Hepatocyte (in vitro differentiated cells): ENCODE results near the gene MGAT1. TPM values are rescaled to one million over a fixed set of nuclear protein-coding genes. Genes with fewer than 3 reads are reported as not detected.

Experiments
- DNase-seq: peaks from one replicate; pipeline ENCODE4 v3.0.0-alpha.2; 2016; ENCODE audit warnings: low spot score
- H2AFZ ChIP-seq: fragments of 200-600 bp; sonication (generic); 2 replicates; pipeline ENCODE4 v1.6.0; 2016; ENCODE audit warnings: antibody characterized with exemption, mild to moderate bottlenecking
- H3K27ac ChIP-seq: fragments of 200-600 bp; sonication (generic); 2 replicates; pipeline ENCODE4 v1.5.1; 2016; ENCODE audit warnings: mild to moderate bottlenecking
- H3K27me3 ChIP-seq: fragments of 200-600 bp; sonication (generic); 2 replicates; pipeline ENCODE4 v1.6.1; 2016
- H3K36me3 ChIP-seq: fragments of 200-600 bp; sonication (generic); replicated peaks from 2 replicates; pipeline ENCODE4 v1.5.1; 2016; ENCODE audit warnings: low read depth; ENCODE audit not compliant: insufficient read depth
- H3K4me1 ChIP-seq: fragments of 200-600 bp; sonication (generic); 2 replicates; pipeline ENCODE4 v1.5.1; 2016; ENCODE audit warnings: mild to moderate bottlenecking, moderate library complexity; ENCODE audit not compliant: insufficient read depth
- H3K4me2 ChIP-seq: fragments of 200-600 bp; sonication (generic); 2 replicates; pipeline ENCODE4 v1.6.0; 2016
- H3K4me3 ChIP-seq: fragments of 200-600 bp; sonication (generic); 2 replicates; pipeline ENCODE4 v1.5.1; 2016; ENCODE audit warnings: mild to moderate bottlenecking
- H3K79me2 ChIP-seq: fragments of 200-600 bp; sonication (generic); 2 replicates; pipeline ENCODE4 v1.6.0; 2017; ENCODE audit warnings: mild to moderate bottlenecking
- H3K9me2 ChIP-seq: fragments of 200-600 bp; sonication (generic); replicated peaks from 2 replicates; pipeline ENCODE4 v1.6.0; 2017; ENCODE audit warnings: mild to moderate bottlenecking; ENCODE audit not compliant: insufficient read depth
- H3K9me3 ChIP-seq: fragments of 200-600 bp; sonication (generic); 2 replicates; pipeline ENCODE4 v1.5.1; 2016; ENCODE audit warnings: low read depth, mild to moderate bottlenecking
- H4K20me1 ChIP-seq: fragments of 200-600 bp; sonication (generic); 2 replicates; pipeline ENCODE4 v1.6.0; 2016; ENCODE audit warnings: mild to moderate bottlenecking; ENCODE audit not compliant: insufficient read depth, poor library complexity, severe bottlenecking
- CTCF ChIP-seq: fragments of 200-600 bp; sonication (generic); IDR thresholded peaks from 2 replicates; pipeline ENCODE4 v1.5.1; 2016; ENCODE audit warnings: antibody characterized with exemption, mild to moderate bottlenecking; ENCODE audit not compliant: poor library complexity
- EZH2 ChIP-seq: fragments of 200-600 bp; sonication (generic); IDR thresholded peaks from 2 replicates; pipeline ENCODE4 v1.6.1; 2016; ENCODE audit warnings: antibody characterized with exemption, mild to moderate bottlenecking, borderline replicate concordance
- EZH2phosphoT487 ChIP-seq: fragments of 200-600 bp; sonication (generic); IDR thresholded peaks from one replicate; pipeline ENCODE4 v1.6.1; 2018; ENCODE audit warnings: antibody characterized with exemption, mild to moderate bottlenecking, low read depth, moderate library complexity; ENCODE audit not compliant: unreplicated experiment, severe bottlenecking
- WGBS: methylation state at CpG from one replicate; pipeline ENCODE4 v1.1.6; 2016; ENCODE audit warnings: low lambda C conversion rate; ENCODE audit errors: missing lambda C conversion rate; 5-methylcytosine and 5-hydroxymethylcytosine counted together
- polyA plus RNA-seq: library from polyadenylated mRNA; unstranded; fragments of >200 nt; fragmentation: Nextera tagmentation; extraction: Ambion mirVana; gene quantifications from 2 replicates; pipeline ENCODE4 v1.2.1, GENCODE V29; 2016
- total RNA-seq: library from RNA; depleted of rRNA; stranded (reverse); fragments of >200 nt; gene quantifications from 2 replicates; pipeline ENCODE4 v1.2.3, GENCODE V29; 2014

MGAT1 gene
- total and polyA plus RNA-seq, 2 experiments from 2014 or later = 137 to 151 TPM

- H3K27me3 ChIP-seq = no peaks in the 10 kb centered on the region
- no peaks in the 10 kb centered on the region for H4K20me1 ChIP-seq
- peak overlapping the region; percentile 57 for H3K27ac ChIP-seq
- H3K9me2 ChIP-seq = no peaks in the 10 kb centered on the region
- H2AFZ ChIP-seq = no peak overlapping the region
- DNase-seq = no peak
- no peak overlapping the region for H3K4me2 ChIP-seq
- H3K4me3 ChIP-seq = no peak overlapping the region
- no peaks in the 10 kb centered on the region for H3K9me3 ChIP-seq
- no peak for TF ChIP-seq EZH2
- no peak for TF ChIP-seq EZH2phosphoT487
- TF ChIP-seq CTCF = no peak
- H3K4me1 ChIP-seq = peaks cover 9% of the 10 kb centered on the region
- H3K79me2 ChIP-seq = no peaks in the 10 kb centered on the region
- 92% methylated on average over 4 of the region's 4 CpGs for WGBS
- no peaks in the 10 kb centered on the region for H3K36me3 ChIP-seq
These were observed 18.9 kb upstream of the MGAT1 start for GRCh38 chr5:180821538-180821937.

- WGBS = 69% methylated on average over 3 of the region's 3 CpGs
- no peaks in the 10 kb centered on the region for H4K20me1 ChIP-seq
- no peak overlapping the region for H3K4me3 ChIP-seq
- H2AFZ ChIP-seq = no peak overlapping the region
- no peak overlapping the region for H3K4me2 ChIP-seq
- peak overlapping the region; percentile 57 for H3K27ac ChIP-seq
- no peak for TF ChIP-seq CTCF
- TF ChIP-seq EZH2 = no peak
- no peak for TF ChIP-seq EZH2phosphoT487
- H3K79me2 ChIP-seq = no peaks in the 10 kb centered on the region
- H3K9me2 ChIP-seq = no peaks in the 10 kb centered on the region
- H3K27me3 ChIP-seq = no peaks in the 10 kb centered on the region
- no peaks in the 10 kb centered on the region for H3K9me3 ChIP-seq
- peaks cover 15% of the 10 kb centered on the region for H3K4me1 ChIP-seq
- DNase-seq = no peak
- no peaks in the 10 kb centered on the region for H3K36me3 ChIP-seq
These were observed 18.2 kb upstream of the MGAT1 start for GRCh38 chr5:180820788-180821321.

GRCh38 chr5:180818677-180819341, 16.2 kb upstream of the MGAT1 start:
- Histone ChIP-seq H3K4me1 (peaks cover 15% of the 10 kb centered on the region), H3K27ac (no peak overlapping the region), H3K79me2 (no peaks in the 10 kb centered on the region), H3K9me2 (no peaks in the 10 kb centered on the region), H2AFZ (no peak overlapping the region), H3K27me3 (no peaks in the 10 kb centered on the region), H3K4me3 (no peak overlapping the region), H3K4me2 (no peak overlapping the region), H3K9me3 (no peaks in the 10 kb centered on the region), H4K20me1 (no peaks in the 10 kb centered on the region), H3K36me3 (no peaks in the 10 kb centered on the region)
- no peak for DNase-seq
- TF ChIP-seq EZH2phosphoT487 (no peak), EZH2 (no peak), CTCF (no peak)
- WGBS = 92% methylated on average over 6 of the region's 6 CpGs
